Endometrial microvascular endothelial cells (primary cell): ENCODE results near the gene NFATC3. TPM values are rescaled to one million over a fixed set of nuclear protein-coding genes. Genes with fewer than 3 reads are reported as not detected.
"Not testable (repeated sequence)": the region's sequence is repeated elsewhere in the genome, so short reads cannot be mapped to it uniquely, and the experiment has no call there.

ENCODE experiments used
- in situ Hi-C: cut with HindIII; loops from 2 replicates; pipeline ENCODE4 v1.10.0; 2017; ENCODE audit warnings: low sequenced_read_pairs, low pct_unique_long_range_greater_than_20kb; ENCODE audit errors: inconsistent ontology term
- total RNA-seq: library from RNA; depleted of rRNA; stranded (reverse); fragments of >200 nt; gene quantifications from one replicate; pipeline ENCODE4 v1.2.3, GENCODE V29; 2015; ENCODE audit errors: inconsistent ontology term

Gene NFATC3
- total RNA-seq, 1 donor from 2014 or later = 28.4 TPM

DNA sequence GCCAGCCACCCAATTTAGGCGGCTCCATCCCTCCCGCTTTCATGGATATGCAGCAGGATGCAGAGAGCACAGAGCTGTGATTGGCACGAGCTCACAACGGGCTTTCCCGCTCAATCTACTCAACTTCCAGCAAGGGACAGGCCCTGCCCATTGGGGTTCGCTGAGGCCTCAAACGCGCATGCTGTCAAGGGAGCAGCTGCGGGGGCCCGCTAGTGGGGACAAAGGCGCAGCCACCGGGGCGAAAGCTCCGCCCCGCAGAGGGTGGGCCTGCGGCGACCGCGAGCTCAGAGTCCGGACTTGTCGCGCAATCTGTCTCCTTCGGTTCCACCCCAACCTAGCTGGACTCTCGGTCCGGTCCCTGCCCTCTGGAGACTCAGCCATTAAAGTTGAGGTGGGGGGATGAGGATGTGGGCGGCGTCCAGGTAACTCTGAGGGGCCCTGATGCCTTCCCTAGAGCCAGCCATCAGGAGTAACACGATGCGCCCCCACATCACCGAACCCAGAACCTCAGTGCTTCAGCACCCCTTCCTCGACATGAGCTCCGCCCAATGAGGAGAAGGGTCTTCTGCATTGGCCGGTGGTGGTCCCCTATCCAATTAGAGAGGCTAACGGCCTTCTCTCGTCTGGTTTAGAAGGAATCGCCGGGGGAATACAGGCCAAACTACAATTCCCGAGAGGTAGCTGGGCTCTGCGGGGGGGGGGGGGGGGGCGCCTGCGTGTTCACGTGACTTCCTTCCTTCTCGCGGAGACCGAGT lies 489 bp upstream of the NFATC3 start:
- in situ Hi-C loops = no loop called here

DNA sequence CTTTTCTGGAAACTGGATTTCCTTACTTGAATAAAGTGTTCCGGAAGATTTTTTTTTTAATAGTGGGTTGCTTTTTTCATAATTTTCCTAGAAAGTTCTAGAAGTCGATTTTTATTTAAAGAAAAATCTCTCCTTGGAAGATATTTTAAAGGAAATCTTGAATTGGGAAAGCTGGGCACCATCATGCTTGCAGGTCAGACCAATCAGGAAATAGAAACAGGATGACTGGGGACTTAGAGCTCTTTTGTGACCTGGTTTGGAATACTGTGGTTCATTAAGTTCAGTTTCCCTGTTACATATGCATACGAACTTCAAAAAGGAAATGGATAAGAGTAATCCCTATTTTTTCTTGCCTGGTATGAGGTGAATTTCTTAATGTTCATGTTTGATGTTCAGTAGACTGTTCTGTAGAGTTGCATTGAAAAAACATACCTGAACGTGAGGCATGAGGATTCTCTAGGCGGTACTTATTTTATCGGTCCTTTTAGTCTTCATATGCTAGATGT lies 1.2 kb downstream of the NFATC3 start:
- in situ Hi-C loops = no loop called here

DNA sequence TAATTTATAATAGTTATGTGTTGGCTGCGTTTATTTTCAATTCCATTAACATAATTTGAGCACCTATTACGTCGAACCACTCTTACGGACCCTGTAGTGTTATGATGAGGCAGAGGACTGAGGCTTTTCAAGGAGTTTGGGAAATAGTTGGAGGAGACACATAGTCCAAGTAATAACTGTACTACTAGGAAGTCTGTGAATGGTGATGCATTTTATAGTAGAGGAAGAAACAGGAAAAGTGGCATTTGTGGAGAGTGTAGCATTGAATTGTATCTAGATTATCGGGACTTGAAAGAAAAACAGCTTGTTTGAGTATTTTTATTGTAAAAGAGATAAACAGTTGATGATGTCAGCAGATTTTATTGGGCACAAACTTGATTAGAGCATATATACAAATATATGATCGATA lies 1.7 kb downstream of the NFATC3 start:
- in situ Hi-C loops = no loop called here

GRCh38 chr16:68087688-68088087 lies 2.5 kb downstream of the NFATC3 start:
- in situ Hi-C loops = no loop called here

- in situ Hi-C loops = no loop called here
Measured at GRCh38 chr16:68088130-68088972, 3.2 kb downstream of the NFATC3 start.

DNA sequence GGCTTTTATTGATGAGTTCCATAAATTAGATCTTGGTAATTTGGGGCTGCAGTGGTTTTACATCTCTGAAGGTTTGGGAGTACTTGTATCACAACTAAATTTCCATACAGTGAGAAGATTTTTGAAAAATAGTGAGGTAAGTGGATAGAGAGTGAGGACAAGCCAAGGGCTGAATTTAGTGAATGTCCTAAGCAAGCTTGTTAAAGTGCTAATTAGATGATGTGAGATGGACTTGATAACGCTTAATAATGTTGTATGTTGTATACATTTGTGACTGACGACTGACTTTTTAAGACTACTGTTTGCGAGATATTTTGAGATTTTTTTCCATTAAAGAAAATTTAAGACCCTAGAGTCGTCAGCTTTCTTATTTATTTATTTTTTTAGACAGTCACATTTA lies 3.9 kb downstream of the NFATC3 start:
- in situ Hi-C loops = no loop called here

DNA sequence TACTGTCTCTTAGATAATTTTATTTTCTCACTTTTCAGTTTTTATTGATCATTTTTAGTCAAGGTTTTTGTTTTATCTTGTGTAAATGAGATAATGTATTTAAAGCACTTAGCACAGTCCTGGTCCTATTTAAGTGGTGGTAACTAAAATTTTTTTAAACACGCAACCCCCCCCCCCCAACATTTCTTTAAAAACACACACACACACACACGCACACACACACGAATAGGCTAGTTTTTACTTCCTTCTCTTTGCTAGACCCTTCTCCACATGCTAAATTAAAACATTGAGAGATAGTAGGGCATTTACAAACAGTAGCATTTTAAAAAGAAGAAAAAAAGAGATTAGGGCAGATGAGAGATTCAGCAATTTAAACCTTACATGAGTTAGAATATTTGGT lies 5.0 kb downstream of the NFATC3 start:
- in situ Hi-C loops = no loop called here

- in situ Hi-C loops = no loop called here
Measured at GRCh38 chr16:68090533-68090932, 5.4 kb downstream of the NFATC3 start.

- in situ Hi-C loops = no loop called here
Measured at GRCh38 chr16:68091380-68092261, 6.5 kb downstream of the NFATC3 start.

DNA sequence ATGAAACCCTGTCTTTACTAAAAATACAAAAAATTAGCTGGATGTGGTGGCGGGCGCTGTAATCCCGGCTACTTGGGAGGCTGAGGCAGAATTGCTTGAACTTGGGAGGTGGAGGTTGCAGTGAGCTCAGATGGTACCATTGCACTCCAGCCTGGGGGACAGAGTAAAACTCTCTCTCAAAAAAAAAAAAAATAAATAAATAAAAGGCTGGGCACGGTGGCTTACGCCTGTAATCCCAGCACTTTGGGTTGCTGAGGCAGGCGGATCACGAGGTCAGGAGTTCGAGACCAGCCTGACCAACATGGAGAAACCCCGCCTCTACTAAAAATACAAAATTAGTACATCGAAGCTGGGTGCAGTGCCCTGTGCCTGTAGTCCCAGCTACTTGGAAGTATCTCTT lies 7.1 kb downstream of the NFATC3 start:
- in situ Hi-C loops = not testable (repeated sequence)

- in situ Hi-C loops = no loop called here
Measured at GRCh38 chr16:68093816-68094613, 8.8 kb downstream of the NFATC3 start.

DNA sequence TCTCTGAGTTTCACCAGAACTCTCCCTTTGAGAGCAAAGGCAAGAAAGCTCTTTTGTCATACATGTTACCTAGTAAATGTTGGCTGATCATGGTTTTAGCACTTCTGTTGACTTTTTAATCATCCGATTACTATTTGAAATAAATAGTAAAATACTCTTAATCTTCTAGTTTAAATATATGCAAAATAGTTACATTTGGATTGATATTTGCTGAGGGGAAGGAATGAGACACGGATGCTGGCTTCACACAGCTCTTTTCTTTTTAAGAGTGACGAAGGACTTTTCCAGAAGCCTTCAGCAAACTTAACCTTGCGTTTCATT lies 9.4 kb downstream of the NFATC3 start:
- in situ Hi-C loops = no loop called here

DNA sequence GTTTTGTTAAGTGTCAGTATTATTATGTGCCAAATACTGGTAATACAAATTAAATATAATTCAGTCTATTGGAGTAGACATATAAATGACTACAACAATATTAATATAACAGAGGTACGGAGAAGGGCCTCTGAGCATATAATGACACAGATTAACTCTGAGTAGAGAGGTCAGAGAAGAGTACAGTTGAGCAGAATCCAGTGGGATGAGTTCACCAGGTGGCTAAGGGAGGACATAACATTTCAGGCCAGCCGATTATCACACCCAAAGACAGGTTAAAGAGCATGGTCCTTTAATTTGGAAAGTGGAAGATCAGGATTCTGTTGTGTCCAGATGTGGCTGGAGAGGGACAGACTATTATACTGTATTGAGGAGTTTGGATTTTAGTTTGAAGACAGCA lies 11.3 kb downstream of the NFATC3 start:
- in situ Hi-C loops = no loop called here

- in situ Hi-C loops = no loop called here
Measured at GRCh38 chr16:68097088-68097487, 11.9 kb downstream of the NFATC3 start.

DNA sequence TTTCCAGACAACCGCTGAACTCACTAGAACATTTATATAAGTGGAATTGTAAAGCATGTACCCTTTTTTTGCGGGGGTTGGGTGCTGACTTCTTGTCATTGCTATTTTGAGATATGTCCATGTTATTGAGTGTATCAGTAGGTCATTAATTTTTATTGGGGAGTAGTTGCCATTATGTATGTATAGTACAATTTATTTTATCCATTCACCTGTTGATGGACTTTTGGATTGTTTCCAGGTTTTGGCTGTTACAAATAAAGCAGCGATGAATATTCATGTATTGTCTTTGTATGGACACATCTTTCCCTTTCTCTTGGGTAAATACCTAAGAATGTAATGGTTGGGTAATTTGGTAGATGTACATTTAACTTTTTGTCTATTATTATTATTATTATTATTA lies 12.7 kb downstream of the NFATC3 start:
- in situ Hi-C loops = no loop called here

DNA sequence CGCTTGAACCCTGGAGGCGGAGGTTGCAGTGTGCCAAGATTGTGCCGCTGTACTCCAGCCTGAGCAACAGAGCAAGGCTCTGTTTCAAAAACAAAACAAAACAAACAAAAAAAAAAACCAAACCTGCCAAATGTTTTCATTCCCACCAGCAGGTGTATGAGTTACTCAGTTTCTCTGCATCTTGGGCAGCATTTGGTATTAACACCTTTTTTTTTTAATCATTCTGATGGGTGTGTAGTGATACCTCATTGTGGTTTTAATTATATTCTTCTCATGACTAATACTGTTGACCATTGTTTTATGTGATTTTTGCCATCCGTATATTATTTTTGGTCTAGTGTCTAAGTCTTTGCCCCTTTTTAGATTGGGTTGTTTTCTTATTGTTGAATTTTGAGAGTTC lies 15.3 kb downstream of the NFATC3 start:
- in situ Hi-C loops = no loop called here

- in situ Hi-C loops = no loop called here
Measured at GRCh38 chr16:68105611-68106010, 20.4 kb downstream of the NFATC3 start.

GRCh38 chr16:68107230-68107928 lies 22.2 kb downstream of the NFATC3 start:
- in situ Hi-C loops = not testable (repeated sequence)
